Measurements from ENCODE around the gene ADGRA1. TPM values are rescaled to one million over a fixed set of nuclear protein-coding genes. Genes with fewer than 3 reads are reported as not detected.

Gene ADGRA1
- total RNA-seq, 4 donors from 2014 or later = not detected

- intact Hi-C loops (cut with DNase I) = no loop called here
- no peak overlapping the region for H3K27ac ChIP-seq
- H3K4me1 ChIP-seq = no peaks in the 10 kb centered on the region
- peaks cover 0 to 19% (median 8%) of the 10 kb centered on the region in 3 donors for H3K9me3 ChIP-seq
- no peak for DNase-seq
- H3K36me3 ChIP-seq = no peaks in the 10 kb centered on the region
- 27 to 56% methylated on average over 5 to 9 of the region's 9 CpGs for WGBS, 2 donors
- no peak overlapping the region for H3K4me3 ChIP-seq
- H3K27me3 ChIP-seq = peaks cover 0 to 69% (median 0%) of the 10 kb centered on the region in 4 donors
- TF ChIP-seq POLR2A (IDR thresholded peaks at IDR 0.05) (no peak), CTCF (IDR thresholded peaks at IDR 0.05) (no peak)
Observed at GRCh38 chr10:133151543-133151972, 63.8 kb downstream of the ADGRA1 start.

DNA sequence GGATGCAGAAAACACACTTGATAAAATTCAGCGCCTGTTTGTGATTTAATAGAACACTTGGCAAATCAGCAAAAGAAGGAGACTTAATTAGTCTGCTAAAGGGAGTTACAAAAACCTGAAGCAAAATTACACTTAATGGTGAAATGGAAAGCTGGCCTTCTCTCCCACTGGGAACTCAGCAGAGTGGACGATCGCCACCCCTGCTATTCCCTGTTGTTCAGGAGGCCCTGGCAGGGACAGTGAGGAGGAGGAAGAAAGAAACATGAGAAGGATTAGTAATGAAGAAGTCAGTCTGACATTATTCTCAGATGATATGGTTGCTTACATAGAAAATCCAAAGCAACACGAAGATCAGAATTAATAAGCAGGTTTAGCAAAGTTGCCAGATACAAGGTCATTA, 66.7 kb downstream of the ADGRA1 start:
- intact Hi-C loops (cut with DNase I) = no loop called here
- Histone ChIP-seq H3K9me3 (no peaks in the 10 kb centered on the region), H3K4me3 (no peak overlapping the region), H3K27ac (no peak overlapping the region), H3K36me3 (no peaks in the 10 kb centered on the region), H3K4me1 (peaks cover 0 to 5% (median 0%) of the 10 kb centered on the region in 3 donors), H3K27me3 (peaks cover 0 to 53% (median 0%) of the 10 kb centered on the region in 4 donors)
- TF ChIP-seq POLR2A (IDR thresholded peaks at IDR 0.05) = no peak
- DNase-seq = no peak
- WGBS, 2 donors = 69 to 72% methylated on average over 4 of the region's 4 CpGs

GRCh38 chr10:133154996-133155778, 67.5 kb downstream of the ADGRA1 start:
- Histone ChIP-seq H3K9me3 (no peaks in the 10 kb centered on the region), H3K36me3 (no peaks in the 10 kb centered on the region), H3K27ac (no peak overlapping the region), H3K4me1 (peaks cover 0 to 13% (median 0%) of the 10 kb centered on the region in 3 donors), H3K27me3 (peaks cover 0 to 53% (median 0%) of the 10 kb centered on the region in 4 donors), H3K4me3 (no peak overlapping the region)
- WGBS, 2 donors = 84 to 88% methylated on average over 25 to 30 of the region's 30 CpGs
- intact Hi-C loops (cut with DNase I) = no loop called here
- no peak for TF ChIP-seq CTCF (IDR thresholded peaks at IDR 0.05)
- TF ChIP-seq POLR2A (IDR thresholded peaks at IDR 0.05) = no peak
- DNase-seq = no peak

DNA sequence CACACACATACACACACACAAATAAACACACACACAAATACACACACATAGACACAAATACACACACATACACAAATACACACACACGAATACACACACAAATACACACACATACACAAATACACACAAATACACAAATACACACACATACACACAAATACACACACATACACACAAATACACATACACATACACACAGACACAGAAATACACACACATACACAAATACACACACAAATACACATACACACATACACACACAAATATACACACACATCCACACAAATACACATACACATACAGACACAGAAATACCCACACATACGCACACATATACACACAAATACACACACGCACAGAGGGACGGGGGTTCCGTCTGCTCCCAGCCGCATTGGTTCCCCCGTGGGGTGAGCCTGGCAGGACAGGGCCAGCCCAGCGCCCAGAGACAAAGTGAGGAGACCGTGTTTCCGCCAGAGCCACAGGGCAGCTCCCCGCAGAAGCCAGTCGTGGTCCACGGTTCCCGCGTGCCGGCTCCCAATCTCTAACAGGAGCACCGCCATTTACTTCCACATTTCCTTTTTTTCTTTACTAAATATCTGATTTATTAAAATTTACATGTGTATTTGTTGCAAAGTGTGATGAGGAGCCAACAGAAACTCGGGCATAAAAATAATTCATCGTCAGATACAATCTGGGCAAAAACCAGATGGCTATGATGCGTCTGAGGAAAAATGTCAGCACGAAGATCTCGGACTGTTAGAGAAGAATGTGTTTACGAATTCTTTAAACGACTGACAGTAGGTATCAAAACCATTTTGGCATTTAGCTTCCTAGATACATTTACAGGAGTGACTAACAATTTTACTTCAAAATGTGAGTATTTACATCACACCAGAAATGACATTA, 69.2 kb downstream of the ADGRA1 start:
- no peak for TF ChIP-seq POLR2A (IDR thresholded peaks at IDR 0.05)
- TF ChIP-seq CTCF (IDR thresholded peaks at IDR 0.05) = no peak
- Histone ChIP-seq H3K4me1 (peaks cover 7 to 30% (median 12%) of the 10 kb centered on the region in 3 donors), H3K36me3 (no peaks in the 10 kb centered on the region), H3K4me3 (no peak overlapping the region), H3K27ac (no peak overlapping the region), H3K9me3 (no peaks in the 10 kb centered on the region), H3K27me3 (peaks cover 3 to 53% (median 4%) of the 10 kb centered on the region in 4 donors)
- intact Hi-C loops (cut with DNase I) = no loop called here
- 73 to 77% methylated on average over 23 to 24 of the region's 24 CpGs for WGBS, 2 donors
- no peak for DNase-seq

- Histone ChIP-seq H3K27ac (no peak overlapping the region), H3K36me3 (no peaks in the 10 kb centered on the region), H3K27me3 (peaks cover 3 to 53% (median 4%) of the 10 kb centered on the region in 4 donors), H3K4me3 (no peak overlapping the region), H3K9me3 (no peaks in the 10 kb centered on the region), H3K4me1 (peaks cover 7 to 30% (median 12%) of the 10 kb centered on the region in 3 donors)
- DNase-seq = no peak
- intact Hi-C loops (cut with DNase I) = no loop called here
- TF ChIP-seq CTCF (IDR thresholded peaks at IDR 0.05) (no peak), POLR2A (IDR thresholded peaks at IDR 0.05) (no peak)
- 65 to 71% methylated on average over 16 to 19 of the region's 34 CpGs for WGBS, 2 donors
Observed at GRCh38 chr10:133157662-133158436, 70.1 kb downstream of the ADGRA1 start.
